NT2/D1 (cell line): ENCODE data around the gene MAS1L.

Source experiments
- SUZ12 ChIP-seq: IDR thresholded peaks from 2 replicates; pipeline ENCODE4 v1.6.1; 2011; ENCODE audit not compliant: insufficient read length, insufficient read depth; ENCODE audit errors: extremely low read depth
- YY1 ChIP-seq: IDR thresholded peaks from 2 replicates; pipeline ENCODE4 v1.6.1; 2011; ENCODE audit not compliant: insufficient read length, insufficient read depth
- ZNF274 ChIP-seq: IDR thresholded peaks from 2 replicates; pipeline ENCODE4 v1.6.1; 2011; ENCODE audit warnings: mild to moderate bottlenecking, low read depth, low read length

- no peak for TF ChIP-seq YY1
- TF ChIP-seq SUZ12 = no peak
- TF ChIP-seq ZNF274 = no peak
These were observed 42.2 kb upstream of the MAS1L start for GRCh38 chr6:29529956-29530355.
